GM12878 (cell line): ENCODE data around the gene SIK3. TPM values are rescaled to one million over a fixed set of nuclear protein-coding genes. Genes with fewer than 3 reads are reported as not detected.

ENCODE experiments used
- CBX3 ChIP-seq: fragments of 200-600 bp; sonication (generic); IDR thresholded peaks from 2 replicates; pipeline ENCODE4 v1.6.1; 2016; ENCODE audit warnings: low read depth, borderline replicate concordance
- MYC ChIP-seq: IDR thresholded peaks from 2 replicates; pipeline ENCODE4 v1.6.1; 2011; ENCODE audit warnings: mild to moderate bottlenecking, low read length, moderate library complexity, inconsistent platforms; ENCODE audit not compliant: insufficient read depth, insufficient replicate concordance, insufficient read length, severe bottlenecking
- POLR2A ChIP-seq: IDR thresholded peaks from 2 replicates; pipeline ENCODE4 v1.6.1; 2011; ENCODE audit warnings: low read depth, mild to moderate bottlenecking, low read length
- SIX5 ChIP-seq: IDR thresholded peaks from 2 replicates; pipeline ENCODE4 v1.6.1; 2011; ENCODE audit warnings: mild to moderate bottlenecking, low read depth, low read length, moderate library complexity; ENCODE audit not compliant: severe bottlenecking
- YBX1 ChIP-seq: fragments of 450-650 bp; IDR thresholded peaks from 2 replicates; pipeline ENCODE4 v1.6.1; 2016; ENCODE audit warnings: antibody characterized with exemption
- polyA plus RNA-seq, 11 experiments: library from polyadenylated mRNA; depleted of rRNA in 4 of 11; unstranded in 6 of 11; stranded (reverse) in 5 of 11; fragments of >200 nt; fragmentation: Nextera tagmentation in 4 of 11; fragmentation: Illumina TruSeq in 1 of 11; extraction: Ambion mirVana in 4 of 11; extraction: Trizol in 1 of 11; gene quantifications; 1 replicate in 1 of 11; 2 replicates in 10 of 11; pipeline versions ENCODE4 v1.2.1 to v1.2.3, GENCODE V29; 2011 to 2016; ENCODE audit warnings: inconsistent platforms in 2 of 11, missing spikeins in 2 of 11, low read depth in 1 of 11
- total RNA-seq, 4 experiments: library from RNA; depleted of rRNA in 3 of 4; stranded (reverse); fragments of >200 nt in 3 of 4; fragmentation: Illumina TruSeq in 1 of 4; extraction: Trizol in 1 of 4; gene quantifications; 2 replicates each; pipeline versions ENCODE4 v1.2.1 to v1.2.3, GENCODE V29; 2013 to 2021
- TF ChIP-seq, protein P1 (sequence below): fragments of 450-650 bp; formaldehyde crosslinking; IDR thresholded peaks from 2 replicates; pipeline ENCODE4 v1.5.0; 2022; ENCODE audit warnings: mild to moderate bottlenecking, missing genetic modification characterization
- TF ChIP-seq, protein P2 (sequence below): IDR thresholded peaks from 2 replicates; pipeline ENCODE4 v1.6.1; 2011; ENCODE audit warnings: borderline replicate concordance, low read depth, mild to moderate bottlenecking, moderate library complexity, mixed read lengths, low read length; ENCODE audit not compliant: insufficient read depth; ENCODE audit errors: extremely low read length
- TF ChIP-seq, protein P3 (sequence below): fragments of 450-650 bp; IDR thresholded peaks from 2 replicates; pipeline ENCODE4 v1.6.1; 2017; ENCODE audit warnings: mild to moderate bottlenecking, low read depth, inconsistent platforms; ENCODE audit not compliant: poor library complexity, severe bottlenecking
- TF ChIP-seq, protein P4 (sequence below): fragments of 450-650 bp; IDR thresholded peaks from 2 replicates; pipeline ENCODE4 v1.6.1; 2017; ENCODE audit warnings: borderline replicate concordance
- TF ChIP-seq, protein P5 (sequence below): fragments of 450-650 bp; IDR thresholded peaks from 2 replicates; pipeline ENCODE4 v1.6.1; 2017; ENCODE audit warnings: low read depth, mild to moderate bottlenecking, moderate library complexity
- TF ChIP-seq, protein P6 (sequence below): fragments of 450-650 bp; IDR thresholded peaks from 2 replicates; pipeline ENCODE4 v1.6.1; 2018; ENCODE audit warnings: borderline replicate concordance, mild to moderate bottlenecking; ENCODE audit not compliant: partially characterized antibody

SIK3 gene
- total and polyA plus RNA-seq, 10 of the 15 experiments (the other 5 are each of a cell fraction or from before 2014, with no cell fraction given) = 2.5 to 31.9 (median 11.1) TPM

- TF ChIP-seq SIX5 = peak; percentile 20
- TF ChIP-seq YBX1 = no peak
- TF ChIP-seq, protein P1, sequence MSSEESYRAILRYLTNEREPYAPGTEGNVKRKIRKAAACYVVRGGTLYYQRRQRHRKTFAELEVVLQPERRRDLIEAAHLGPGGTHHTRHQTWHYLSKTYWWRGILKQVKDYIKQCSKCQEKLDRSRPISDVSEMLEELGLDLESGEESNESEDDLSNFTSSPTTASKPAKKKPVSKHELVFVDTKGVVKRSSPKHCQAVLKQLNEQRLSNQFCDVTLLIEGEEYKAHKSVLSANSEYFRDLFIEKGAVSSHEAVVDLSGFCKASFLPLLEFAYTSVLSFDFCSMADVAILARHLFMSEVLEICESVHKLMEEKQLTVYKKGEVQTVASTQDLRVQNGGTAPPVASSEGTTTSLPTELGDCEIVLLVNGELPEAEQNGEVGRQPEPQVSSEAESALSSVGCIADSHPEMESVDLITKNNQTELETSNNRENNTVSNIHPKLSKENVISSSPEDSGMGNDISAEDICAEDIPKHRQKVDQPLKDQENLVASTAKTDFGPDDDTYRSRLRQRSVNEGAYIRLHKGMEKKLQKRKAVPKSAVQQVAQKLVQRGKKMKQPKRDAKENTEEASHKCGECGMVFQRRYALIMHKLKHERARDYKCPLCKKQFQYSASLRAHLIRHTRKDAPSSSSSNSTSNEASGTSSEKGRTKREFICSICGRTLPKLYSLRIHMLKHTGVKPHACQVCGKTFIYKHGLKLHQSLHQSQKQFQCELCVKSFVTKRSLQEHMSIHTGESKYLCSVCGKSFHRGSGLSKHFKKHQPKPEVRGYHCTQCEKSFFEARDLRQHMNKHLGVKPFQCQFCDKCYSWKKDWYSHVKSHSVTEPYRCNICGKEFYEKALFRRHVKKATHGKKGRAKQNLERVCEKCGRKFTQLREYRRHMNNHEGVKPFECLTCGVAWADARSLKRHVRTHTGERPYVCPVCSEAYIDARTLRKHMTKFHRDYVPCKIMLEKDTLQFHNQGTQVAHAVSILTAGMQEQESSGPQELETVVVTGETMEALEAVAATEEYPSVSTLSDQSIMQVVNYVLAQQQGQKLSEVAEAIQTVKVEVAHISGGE (CRISPR knock-in tag) = no peak
- TF ChIP-seq, protein P2, sequence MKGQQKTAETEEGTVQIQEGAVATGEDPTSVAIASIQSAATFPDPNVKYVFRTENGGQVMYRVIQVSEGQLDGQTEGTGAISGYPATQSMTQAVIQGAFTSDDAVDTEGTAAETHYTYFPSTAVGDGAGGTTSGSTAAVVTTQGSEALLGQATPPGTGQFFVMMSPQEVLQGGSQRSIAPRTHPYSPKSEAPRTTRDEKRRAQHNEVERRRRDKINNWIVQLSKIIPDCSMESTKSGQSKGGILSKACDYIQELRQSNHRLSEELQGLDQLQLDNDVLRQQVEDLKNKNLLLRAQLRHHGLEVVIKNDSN = peak; percentile 97
- no peak for TF ChIP-seq MYC
- TF ChIP-seq, protein P3, sequence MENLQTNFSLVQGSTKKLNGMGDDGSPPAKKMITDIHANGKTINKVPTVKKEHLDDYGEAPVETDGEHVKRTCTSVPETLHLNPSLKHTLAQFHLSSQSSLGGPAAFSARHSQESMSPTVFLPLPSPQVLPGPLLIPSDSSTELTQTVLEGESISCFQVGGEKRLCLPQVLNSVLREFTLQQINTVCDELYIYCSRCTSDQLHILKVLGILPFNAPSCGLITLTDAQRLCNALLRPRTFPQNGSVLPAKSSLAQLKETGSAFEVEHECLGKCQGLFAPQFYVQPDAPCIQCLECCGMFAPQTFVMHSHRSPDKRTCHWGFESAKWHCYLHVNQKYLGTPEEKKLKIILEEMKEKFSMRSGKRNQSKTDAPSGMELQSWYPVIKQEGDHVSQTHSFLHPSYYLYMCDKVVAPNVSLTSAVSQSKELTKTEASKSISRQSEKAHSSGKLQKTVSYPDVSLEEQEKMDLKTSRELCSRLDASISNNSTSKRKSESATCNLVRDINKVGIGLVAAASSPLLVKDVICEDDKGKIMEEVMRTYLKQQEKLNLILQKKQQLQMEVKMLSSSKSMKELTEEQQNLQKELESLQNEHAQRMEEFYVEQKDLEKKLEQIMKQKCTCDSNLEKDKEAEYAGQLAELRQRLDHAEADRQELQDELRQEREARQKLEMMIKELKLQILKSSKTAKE = no peak
- no peak for TF ChIP-seq CBX3
- TF ChIP-seq, protein P4, sequence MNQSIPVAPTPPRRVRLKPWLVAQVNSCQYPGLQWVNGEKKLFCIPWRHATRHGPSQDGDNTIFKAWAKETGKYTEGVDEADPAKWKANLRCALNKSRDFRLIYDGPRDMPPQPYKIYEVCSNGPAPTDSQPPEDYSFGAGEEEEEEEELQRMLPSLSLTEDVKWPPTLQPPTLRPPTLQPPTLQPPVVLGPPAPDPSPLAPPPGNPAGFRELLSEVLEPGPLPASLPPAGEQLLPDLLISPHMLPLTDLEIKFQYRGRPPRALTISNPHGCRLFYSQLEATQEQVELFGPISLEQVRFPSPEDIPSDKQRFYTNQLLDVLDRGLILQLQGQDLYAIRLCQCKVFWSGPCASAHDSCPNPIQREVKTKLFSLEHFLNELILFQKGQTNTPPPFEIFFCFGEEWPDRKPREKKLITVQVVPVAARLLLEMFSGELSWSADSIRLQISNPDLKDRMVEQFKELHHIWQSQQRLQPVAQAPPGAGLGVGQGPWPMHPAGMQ = no peak
- TF ChIP-seq, protein P5, sequence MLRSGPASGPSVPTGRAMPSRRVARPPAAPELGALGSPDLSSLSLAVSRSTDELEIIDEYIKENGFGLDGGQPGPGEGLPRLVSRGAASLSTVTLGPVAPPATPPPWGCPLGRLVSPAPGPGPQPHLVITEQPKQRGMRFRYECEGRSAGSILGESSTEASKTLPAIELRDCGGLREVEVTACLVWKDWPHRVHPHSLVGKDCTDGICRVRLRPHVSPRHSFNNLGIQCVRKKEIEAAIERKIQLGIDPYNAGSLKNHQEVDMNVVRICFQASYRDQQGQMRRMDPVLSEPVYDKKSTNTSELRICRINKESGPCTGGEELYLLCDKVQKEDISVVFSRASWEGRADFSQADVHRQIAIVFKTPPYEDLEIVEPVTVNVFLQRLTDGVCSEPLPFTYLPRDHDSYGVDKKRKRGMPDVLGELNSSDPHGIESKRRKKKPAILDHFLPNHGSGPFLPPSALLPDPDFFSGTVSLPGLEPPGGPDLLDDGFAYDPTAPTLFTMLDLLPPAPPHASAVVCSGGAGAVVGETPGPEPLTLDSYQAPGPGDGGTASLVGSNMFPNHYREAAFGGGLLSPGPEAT = 0 out of 2 replicates have a peak, but pooled peaks have one; percentile 67
- TF ChIP-seq POLR2A = peak; percentile 79
- TF ChIP-seq, protein P6, sequence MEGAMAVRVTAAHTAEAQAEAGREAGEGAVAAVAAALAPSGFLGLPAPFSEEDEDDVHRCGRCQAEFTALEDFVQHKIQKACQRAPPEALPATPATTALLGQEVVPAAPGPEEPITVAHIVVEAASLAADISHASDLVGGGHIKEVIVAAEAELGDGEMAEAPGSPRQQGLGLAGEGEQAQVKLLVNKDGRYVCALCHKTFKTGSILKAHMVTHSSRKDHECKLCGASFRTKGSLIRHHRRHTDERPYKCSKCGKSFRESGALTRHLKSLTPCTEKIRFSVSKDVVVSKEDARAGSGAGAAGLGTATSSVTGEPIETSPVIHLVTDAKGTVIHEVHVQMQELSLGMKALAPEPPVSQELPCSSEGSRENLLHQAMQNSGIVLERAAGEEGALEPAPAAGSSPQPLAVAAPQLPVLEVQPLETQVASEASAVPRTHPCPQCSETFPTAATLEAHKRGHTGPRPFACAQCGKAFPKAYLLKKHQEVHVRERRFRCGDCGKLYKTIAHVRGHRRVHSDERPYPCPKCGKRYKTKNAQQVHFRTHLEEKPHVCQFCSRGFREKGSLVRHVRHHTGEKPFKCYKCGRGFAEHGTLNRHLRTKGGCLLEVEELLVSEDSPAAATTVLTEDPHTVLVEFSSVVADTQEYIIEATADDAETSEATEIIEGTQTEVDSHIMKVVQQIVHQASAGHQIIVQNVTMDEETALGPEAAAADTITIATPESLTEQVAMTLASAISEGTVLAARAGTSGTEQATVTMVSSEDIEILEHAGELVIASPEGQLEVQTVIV = no peak
These were observed at the start of gene SIK3 (continued) for GRCh38 chr11:117098269-117099232.
